HEK293T (cell line): ENCODE results near the gene USP34.

Source experiments
- ARNT ChIP-seq: fragments of 450-650 bp; IDR thresholded peaks from 2 replicates; pipeline ENCODE4 v1.6.1; 2017; ENCODE audit warnings: mild to moderate bottlenecking
- BHLHE40 ChIP-seq: fragments of 450-650 bp; IDR thresholded peaks from 2 replicates; pipeline ENCODE4 v1.6.1; 2016; ENCODE audit warnings: mild to moderate bottlenecking, moderate library complexity, borderline replicate concordance
- FOXA1 ChIP-seq: fragments of 450-650 bp; IDR thresholded peaks from 2 replicates; pipeline ENCODE4 v1.6.1; 2016; ENCODE audit warnings: mild to moderate bottlenecking
- FOXM1 ChIP-seq: fragments of 450-650 bp; IDR thresholded peaks from 2 replicates; pipeline ENCODE4 v1.6.1; 2017; ENCODE audit warnings: mild to moderate bottlenecking, borderline replicate concordance
- L3MBTL2 ChIP-seq: fragments of 450-650 bp; conservative IDR thresholded peaks from 2 replicates; pipeline ENCODE4 v1.6.1; 2016; ENCODE audit warnings: mild to moderate bottlenecking
- SP1 ChIP-seq: fragments of 450-650 bp; IDR thresholded peaks from 2 replicates; pipeline ENCODE4 v1.6.1; 2017
- SUZ12 ChIP-seq: fragments of 450-650 bp; IDR thresholded peaks from 2 replicates; pipeline ENCODE4 v1.6.1; 2016; ENCODE audit warnings: mild to moderate bottlenecking

DNA sequence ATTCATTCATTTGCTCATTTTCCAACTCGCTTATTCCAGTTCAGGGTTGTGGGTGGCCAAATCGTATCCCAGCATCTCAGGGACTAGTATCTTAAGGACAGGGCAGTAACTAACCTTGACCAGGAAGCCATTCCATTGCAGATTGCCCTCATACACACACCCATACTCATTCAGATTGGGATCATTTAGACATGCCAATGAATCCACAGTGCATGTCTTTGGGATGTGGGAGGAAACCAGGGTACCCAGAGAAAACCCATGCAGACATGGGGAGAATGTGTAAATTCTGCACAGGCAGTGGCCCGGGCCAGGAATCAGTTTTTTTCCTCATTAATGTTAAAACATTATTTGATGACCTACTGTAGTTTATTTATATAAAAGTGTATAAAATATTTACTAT is 150.7 kb downstream of the USP34 start:
- TF ChIP-seq SUZ12 (no peak), ARNT (no peak), L3MBTL2 (no peak), FOXA1 (no peak), BHLHE40 (no peak), FOXM1 (no peak), SP1 (no peak)
